GM21447 (cell line): ENCODE data around the gene OAF.

Experiments used
- ATAC-seq: cut with Tn5 transposase; IDR thresholded peaks from one replicate; pipeline ENCODE4 v1.9.1; 2021; ENCODE audit not compliant: unreplicated experiment

OAF gene

DNA sequence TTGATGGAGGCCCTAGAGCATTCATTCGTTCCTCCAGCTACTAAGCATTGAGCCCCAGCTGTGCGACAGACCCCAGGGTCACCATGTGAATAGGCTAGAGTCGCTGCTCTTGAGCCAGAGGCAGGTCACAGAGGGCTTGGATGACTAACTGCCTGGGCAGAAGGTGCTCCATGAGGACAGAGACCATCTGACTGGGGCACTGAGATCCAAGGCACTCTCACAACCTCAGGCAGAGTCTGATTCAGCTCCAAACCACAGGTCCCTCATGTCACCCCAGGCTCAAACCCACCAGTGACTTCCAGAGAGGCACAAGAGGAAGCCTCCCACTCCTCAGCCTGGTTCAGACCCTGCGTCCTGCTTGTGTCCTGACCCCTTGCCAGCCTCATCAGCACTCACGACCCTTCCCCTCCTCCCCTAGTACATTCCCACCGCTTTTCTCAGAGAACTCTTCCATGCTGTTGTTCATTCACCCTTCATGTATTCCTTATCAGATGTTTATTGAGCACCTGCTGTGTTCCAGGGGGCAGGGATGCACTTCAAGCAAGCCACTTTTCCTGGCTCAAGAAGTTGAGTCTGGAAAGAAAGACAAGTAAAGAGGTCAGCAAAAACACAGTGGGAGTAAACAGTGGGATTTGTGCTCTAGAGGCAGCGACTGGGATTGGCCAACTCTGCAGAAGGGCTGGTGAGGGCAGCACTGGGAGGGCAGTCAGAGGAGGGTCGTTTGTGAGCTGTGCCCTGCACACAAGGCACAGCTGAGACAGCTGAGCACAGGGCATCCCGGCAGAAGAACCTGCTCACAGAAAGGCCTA is 9.3 kb downstream of the OAF start:
- no peak for ATAC-seq

GRCh38 chr11:120220747-120221037 is 9.9 kb downstream of the OAF start:
- no peak for ATAC-seq

GRCh38 chr11:120221115-120221752 is 10.4 kb downstream of the OAF start:
- no peak for ATAC-seq

GRCh38 chr11:120222916-120223315 is 12.1 kb downstream of the OAF start:
- ATAC-seq = no peak

- ATAC-seq = no peak
These were observed 13.0 kb downstream of the OAF start for GRCh38 chr11:120223793-120224192.

DNA sequence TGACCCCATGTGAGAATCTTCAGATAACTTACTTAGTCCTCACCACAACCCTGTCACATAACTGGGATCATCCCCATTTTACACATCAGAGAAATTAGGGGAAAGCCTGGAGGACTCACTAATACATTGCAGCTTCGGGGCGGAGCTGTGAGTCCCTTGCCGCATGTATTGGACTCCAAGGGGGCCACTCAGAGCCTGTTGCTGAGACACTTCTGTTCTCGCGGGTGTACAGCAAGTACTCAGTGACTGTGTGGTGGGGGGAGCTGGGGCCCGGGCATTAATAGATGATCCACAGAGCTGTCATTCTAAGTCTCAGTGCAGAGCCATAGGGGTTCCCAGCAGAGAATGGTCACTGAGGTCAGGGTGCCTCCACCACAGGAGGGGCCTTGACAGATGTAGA is 13.5 kb downstream of the OAF start:
- ATAC-seq = no peak

DNA sequence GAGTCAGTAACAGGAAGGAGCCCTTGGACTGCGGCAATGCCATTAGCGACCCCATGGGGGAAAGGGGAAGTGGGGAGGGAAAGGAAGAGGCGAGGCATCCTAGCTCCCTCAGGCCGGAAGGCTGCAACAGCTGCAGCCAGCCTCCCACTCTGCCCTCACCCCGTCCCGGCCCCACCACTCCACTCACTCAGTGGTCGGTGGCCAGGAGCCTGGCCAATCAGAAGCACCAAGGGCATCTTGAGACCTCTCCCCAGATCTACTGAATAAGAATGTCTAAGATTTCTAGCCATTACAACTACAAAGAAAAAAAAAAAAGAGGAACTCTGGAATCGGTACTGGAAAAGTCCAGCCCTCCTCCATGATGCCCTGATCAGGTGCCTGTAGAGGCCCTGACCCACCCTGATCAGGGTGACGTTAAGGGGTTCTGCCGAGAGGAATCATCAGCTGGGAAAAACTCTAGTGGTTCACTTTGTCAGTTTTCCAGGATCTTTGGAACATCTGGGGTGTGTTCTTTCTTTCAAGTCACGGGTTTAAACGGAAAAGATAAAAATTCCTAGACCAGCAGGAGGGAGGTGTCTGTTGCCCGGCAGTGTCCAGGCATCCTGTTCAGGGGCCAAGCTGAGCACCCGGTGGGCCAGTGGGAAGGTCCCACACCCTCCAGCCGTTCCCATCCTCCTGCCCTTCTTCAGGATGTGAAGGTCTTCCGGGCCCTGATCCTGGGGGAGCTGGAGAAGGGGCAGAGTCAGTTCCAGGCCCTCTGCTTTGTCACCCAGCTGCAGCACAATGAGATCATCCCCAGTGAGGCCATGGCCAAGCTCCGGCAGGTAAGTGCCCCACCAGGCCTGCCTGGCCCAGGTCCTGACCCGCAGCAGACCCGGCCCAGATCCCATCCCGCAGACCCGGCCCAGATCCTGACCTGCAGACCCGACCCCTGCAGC is 14.4 kb downstream of the OAF start:
- ATAC-seq = no peak

DNA sequence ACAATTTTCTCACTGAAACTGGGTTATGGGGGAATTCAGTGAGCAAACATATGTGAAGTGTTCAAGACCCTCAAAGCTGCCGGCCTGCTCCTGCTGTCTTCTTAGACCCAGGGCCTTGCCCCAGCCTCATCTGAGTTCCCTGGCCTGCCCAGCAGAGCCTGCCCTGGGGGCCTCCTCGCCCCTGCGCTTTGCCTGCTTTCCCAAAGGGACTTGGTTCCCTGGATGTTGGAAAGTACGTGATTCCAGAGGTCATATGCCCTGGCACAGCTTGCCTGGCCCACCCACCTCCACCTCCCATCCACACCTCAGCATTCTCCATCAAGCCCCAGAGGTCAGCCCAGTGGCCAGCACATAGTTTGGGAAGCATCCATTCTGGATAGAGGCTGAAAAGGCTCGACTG is 15.4 kb downstream of the OAF start:
- ATAC-seq = no peak

GRCh38 chr11:120226714-120227113 is 15.9 kb downstream of the OAF start:
- no peak for ATAC-seq

GRCh38 chr11:120227228-120227852 is 16.5 kb downstream of the OAF start:
- ATAC-seq = no peak

DNA sequence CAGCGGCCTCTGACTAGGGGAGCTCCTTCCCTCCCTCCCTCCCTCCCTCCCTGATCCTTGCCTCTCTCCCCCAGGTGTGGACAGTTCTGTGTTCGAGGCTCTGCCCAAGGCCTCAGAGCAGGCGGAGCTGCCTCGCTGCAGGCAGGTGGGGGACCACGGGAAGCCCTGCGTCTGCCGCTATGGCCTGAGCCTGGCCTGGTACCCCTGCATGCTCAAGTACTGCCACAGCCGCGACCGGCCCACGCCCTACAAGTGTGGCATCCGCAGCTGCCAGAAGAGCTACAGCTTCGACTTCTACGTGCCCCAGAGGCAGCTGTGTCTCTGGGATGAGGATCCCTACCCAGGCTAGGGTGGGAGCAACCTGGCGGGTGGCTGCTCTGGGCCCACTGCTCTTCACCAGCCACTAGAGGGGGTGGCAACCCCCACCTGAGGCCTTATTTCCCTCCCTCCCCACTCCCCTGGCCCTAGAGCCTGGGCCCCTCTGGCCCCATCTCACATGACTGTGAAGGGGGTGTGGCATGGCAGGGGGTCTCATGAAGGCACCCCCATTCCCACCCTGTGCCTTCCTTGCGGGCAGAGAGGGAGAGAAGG is 18.1 kb downstream of the OAF start:
- no peak for ATAC-seq

DNA sequence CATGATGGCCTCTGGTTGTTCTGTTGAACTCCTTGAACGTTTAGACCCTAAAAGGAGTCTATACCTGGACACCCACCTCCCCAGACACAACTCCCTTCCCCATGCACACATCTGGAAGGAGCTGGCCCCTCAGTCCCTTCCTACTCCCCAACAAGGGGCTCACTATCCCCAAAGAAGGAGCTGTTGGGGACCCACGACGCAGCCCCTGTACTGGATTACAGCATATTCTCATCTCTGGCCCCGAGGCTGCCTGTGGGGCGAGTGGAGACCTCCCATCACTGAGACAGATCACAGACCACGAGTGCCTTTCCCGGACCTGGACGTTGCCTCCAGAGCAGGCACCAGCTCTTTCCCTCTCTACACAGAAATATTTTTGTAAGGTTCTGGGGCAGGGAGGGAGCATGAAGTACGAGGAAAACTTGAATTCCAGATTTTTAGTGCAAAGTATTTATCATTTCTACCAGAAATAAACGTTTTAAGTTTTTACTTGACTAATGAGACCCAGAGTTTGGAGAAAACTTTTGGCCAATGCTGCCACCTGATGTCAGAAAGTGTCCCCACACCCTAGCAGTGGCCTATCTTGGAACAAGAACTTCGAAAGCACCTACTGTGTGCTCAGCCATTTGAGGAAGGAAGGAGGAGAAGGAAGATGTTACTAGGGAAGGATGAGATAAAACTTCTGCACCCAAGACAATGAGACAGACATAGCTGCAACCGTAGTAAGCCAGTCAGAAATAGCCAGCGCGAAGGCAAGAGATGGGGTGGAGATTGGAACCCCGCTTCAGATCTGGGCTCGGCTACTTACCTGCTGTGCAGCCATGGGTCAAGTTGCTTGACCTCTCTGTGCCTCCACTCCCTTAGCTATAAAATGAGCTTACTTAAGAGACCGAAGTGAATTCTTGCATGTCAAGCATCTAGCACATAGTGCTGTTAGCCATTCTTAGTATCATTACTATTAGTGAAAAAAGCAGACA is 18.9 kb downstream of the OAF start:
- ATAC-seq = no peak

GRCh38 chr11:120230433-120231071 is 19.7 kb downstream of the OAF start:
- ATAC-seq = no peak

- no peak for ATAC-seq
These were observed 21.1 kb downstream of the OAF start for GRCh38 chr11:120231963-120232362.

DNA sequence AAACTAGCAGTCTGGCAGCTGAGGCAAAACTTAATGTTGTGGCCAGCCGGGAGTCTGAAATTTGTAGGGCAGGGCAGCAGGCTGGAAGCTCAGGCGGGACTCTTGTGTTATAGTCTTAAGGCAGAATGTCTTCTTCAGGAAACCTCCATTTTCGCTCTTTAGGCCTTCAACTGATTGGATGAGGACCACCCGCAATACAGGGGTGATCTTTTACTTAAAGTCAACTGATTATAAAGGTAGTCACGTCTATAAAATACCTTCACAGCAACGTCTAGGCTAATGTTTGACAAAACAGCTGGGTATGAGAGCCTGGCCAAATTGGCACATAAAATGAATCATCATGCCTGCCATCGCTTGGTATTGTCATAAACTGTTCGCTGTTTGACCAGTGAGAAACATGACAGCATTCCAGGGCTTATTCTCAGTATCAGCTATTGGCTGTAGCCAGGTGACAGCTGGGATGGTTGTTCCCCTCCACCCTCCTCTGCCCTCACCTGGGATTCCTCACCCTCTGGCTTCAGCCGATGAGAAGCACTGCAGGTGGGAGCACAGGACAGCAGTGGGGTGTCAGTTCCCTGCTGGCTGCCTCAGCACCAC is 22.5 kb downstream of the OAF start:
- ATAC-seq = no peak

- no peak for ATAC-seq
These were observed 24.3 kb downstream of the OAF start for GRCh38 chr11:120235024-120235628.

DNA sequence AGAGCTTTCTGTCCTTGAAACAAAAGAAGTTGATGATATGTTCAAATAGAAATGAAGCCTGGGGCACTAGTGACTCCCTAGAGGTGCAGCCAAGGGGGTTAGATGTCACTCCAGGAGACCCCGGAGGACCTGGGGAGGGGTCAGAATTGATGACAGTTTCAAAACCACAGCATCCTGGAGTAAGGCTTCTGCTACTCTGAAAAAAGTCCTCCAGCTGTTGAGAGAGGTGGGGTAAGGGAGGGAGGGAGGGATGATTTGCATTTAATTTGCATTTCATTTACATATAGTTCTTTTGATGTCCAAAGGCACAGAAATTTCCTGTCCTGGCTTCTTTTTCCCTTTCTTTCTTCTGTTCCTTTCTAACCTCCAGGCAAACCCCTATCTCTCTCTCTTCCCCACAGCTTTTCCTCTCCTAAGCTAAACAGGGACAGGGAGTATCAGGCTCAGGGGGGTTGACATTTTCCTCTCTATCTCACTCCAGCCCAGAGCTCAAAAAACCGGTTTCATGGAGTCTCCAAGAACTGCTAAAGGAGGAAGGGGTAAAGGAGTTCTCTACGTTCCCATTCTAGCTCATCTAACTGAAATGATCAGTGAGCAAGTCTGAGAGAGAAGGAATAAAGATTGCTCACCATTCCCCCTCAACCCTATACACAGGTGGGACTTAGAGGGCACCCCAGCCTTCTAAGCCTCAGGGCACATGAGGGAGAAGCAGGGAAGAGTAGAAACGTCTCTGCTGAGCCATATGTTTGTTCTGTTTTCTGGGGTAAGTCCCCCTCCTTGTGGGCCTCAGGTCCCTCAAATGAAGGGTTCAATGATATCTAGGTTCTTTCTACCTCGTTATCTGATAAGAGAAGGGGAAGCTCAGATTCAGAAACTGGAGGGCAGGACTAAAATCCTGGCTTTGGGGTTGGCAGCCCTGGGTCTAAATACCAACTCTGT is 25.6 kb downstream of the OAF start:
- no peak for ATAC-seq
